ENCODE data around the gene SPOCK1.

DNA sequence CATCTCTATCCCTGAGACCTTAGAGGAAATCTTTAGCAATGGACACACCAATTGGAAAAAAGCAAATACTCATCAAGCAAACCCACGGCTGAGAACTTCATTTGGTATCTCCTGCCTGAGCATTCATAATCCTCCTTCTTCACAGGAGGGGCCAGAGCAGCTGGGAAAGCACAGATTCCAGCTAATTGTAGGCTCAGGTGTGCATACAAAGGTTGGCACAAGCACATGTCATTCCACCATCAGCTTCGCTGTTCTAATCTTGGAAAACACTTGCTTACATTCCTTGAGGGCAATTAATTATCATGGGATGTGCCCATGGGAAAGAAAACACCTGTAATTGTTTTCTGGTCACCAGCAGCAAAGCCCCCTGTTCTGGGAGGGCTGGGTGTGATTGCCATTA lies 376.6 kb downstream of the SPOCK1 start:
- TF ChIP-seq EZH2 (IDR thresholded peaks at IDR 0.05) (no peak), POLR2AphosphoS5 (IDR thresholded peaks at IDR 0.05; ENCODE audit: borderline replicate concordance, low read depth, low read length) (no peak)

All from SK-N-MC (cell line).